Measurements from ENCODE around the gene RHBDD3. TPM values are rescaled to one million over a fixed set of nuclear protein-coding genes. Genes with fewer than 3 reads are reported as not detected.

The RHBDD3 gene
- total RNA-seq, 4 donors from 2014 or later, result 14.4 to 43.5 (median 32.6) TPM

GRCh38 chr22:29300807-29301601 lies 33.2 kb upstream of the RHBDD3 start:
- no peaks in the 10 kb centered on the region for H3K9me3 ChIP-seq
- 66 to 70% methylated on average over 10 of the region's 10 CpGs for WGBS, 2 donors
- H3K4me3 ChIP-seq, result no peak overlapping the region
- H3K4me1 ChIP-seq, result peaks cover 0 to 23% (median 10%) of the 10 kb centered on the region in 4 donors
- H3K36me3 ChIP-seq, result peaks cover 3 to 59% (median 37%) of the 10 kb centered on the region in 3 donors
- no peak for TF ChIP-seq EP300 (IDR thresholded peaks at IDR 0.05)
- no peak for TF ChIP-seq POLR2A (IDR thresholded peaks at IDR 0.05)
- no peak for TF ChIP-seq CTCF (IDR thresholded peaks at IDR 0.05)
- H3K27ac ChIP-seq, result no peak overlapping the region
- no peak for DNase-seq (ENCODE audit: low spot score in 2 of 2)
- no peaks in the 10 kb centered on the region for H3K27me3 ChIP-seq

GRCh38 chr22:29300467-29300806 lies 32.7 kb upstream of the RHBDD3 start:
- Histone ChIP-seq H3K27ac (no peak overlapping the region), H3K27me3 (no peaks in the 10 kb centered on the region), H3K4me1 (peaks cover 0 to 19% (median 10%) of the 10 kb centered on the region in 4 donors), H3K9me3 (no peaks in the 10 kb centered on the region), H3K36me3 (peaks cover 3 to 65% (median 43%) of the 10 kb centered on the region in 3 donors), H3K4me3 (no peak overlapping the region)
- WGBS, 2 donors, result 56 to 58% methylated on average over 4 of the region's 4 CpGs
- TF ChIP-seq CTCF (IDR thresholded peaks at IDR 0.05) (no peak), EP300 (IDR thresholded peaks at IDR 0.05) (no peak), POLR2A (IDR thresholded peaks at IDR 0.05) (no peak)
- DNase-seq (ENCODE audit: low spot score in 2 of 2), result no peak

- Histone ChIP-seq H3K4me3 (no peak overlapping the region), H3K27ac (no peak overlapping the region), H3K27me3 (no peaks in the 10 kb centered on the region), H3K9me3 (no peaks in the 10 kb centered on the region), H3K4me1 (peaks cover 0 to 17% (median 10%) of the 10 kb centered on the region in 4 donors), H3K36me3 (peaks cover 3 to 76% (median 51%) of the 10 kb centered on the region in 3 donors)
- WGBS, 2 donors, result 86 to 87% methylated on average over 19 of the region's 19 CpGs
- TF ChIP-seq EP300 (IDR thresholded peaks at IDR 0.05), result no peak
- DNase-seq (ENCODE audit: low spot score in 2 of 2), result no peak
Observed at GRCh38 chr22:29299136-29299900, 31.5 kb upstream of the RHBDD3 start.

- Histone ChIP-seq H3K36me3 (peaks cover 6 to 83% (median 55%) of the 10 kb centered on the region in 3 donors), H3K9me3 (no peaks in the 10 kb centered on the region), H3K27ac (no peak overlapping the region), H3K4me3 (no peak overlapping the region), H3K27me3 (no peaks in the 10 kb centered on the region), H3K4me1 (peaks cover 0 to 17% (median 10%) of the 10 kb centered on the region in 4 donors)
- DNase-seq (ENCODE audit: low spot score in 2 of 2), result no peak
- 66 to 86% methylated on average over 8 of the region's 8 CpGs for WGBS, 2 donors
- TF ChIP-seq EP300 (IDR thresholded peaks at IDR 0.05) (no peak), CTCF (IDR thresholded peaks at IDR 0.05) (no peak), POLR2A (IDR thresholded peaks at IDR 0.05) (no peak)
Observed at GRCh38 chr22:29298641-29299040, 30.9 kb upstream of the RHBDD3 start.

GRCh38 chr22:29292379-29292778 lies 24.6 kb upstream of the RHBDD3 start:
- Histone ChIP-seq H3K4me3 (no peak overlapping the region), H3K27me3 (no peaks in the 10 kb centered on the region), H3K36me3 (peaks cover 12 to 97% (median 38%) of the 10 kb centered on the region in 3 donors), H3K4me1 (peaks cover 0 to 39% (median 5%) of the 10 kb centered on the region in 4 donors), H3K27ac (no peak overlapping the region), H3K9me3 (no peaks in the 10 kb centered on the region)
- no peak for DNase-seq (ENCODE audit: low spot score in 2 of 2)
- TF ChIP-seq CTCF (IDR thresholded peaks at IDR 0.05) (no peak), EP300 (IDR thresholded peaks at IDR 0.05) (no peak), POLR2A (IDR thresholded peaks at IDR 0.05) (no peak)
